OCI-LY1 (cell line): Measurements from ENCODE around the gene ABCA13.

Experiments
- EZH2 ChIP-seq: fragments of 200-600 bp; sonication (generic), shearing (Covaris generic); IDR thresholded peaks from 2 replicates; pipeline ENCODE4 v1.8.0; 2017; ENCODE audit warnings: borderline replicate concordance, mixed run types, mild to moderate bottlenecking, antibody characterized with exemption, low read length, moderate library complexity, mixed read lengths
- TF ChIP-seq, protein P1 (sequence below): fragments of 200-600 bp; sonication (generic), shearing (Covaris generic); IDR thresholded peaks from 2 replicates; pipeline ENCODE4 v1.5.1; 2017; ENCODE audit warnings: mild to moderate bottlenecking, antibody characterized with exemption, low read length, moderate library complexity, mixed read lengths

DNA sequence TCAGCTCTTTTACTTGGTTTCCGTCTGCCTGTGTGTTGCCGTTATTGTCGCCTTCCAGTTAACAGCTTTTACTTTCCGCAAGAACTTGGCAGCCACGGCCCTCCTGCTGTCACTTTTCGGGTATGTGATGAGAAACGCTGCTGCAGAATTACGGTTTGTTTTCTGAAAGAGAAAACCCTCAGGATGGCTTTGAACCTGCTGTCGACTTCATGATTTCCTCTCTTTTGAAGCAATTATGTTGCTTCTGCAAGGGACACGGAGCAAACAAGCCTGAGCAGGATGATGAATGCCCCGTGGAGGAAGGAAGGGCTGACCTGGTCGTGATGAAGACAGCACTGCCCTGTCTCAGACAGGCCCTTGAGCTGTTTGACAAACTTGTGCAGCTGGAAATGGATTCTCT is 339.8 kb downstream of the ABCA13 start:
- TF ChIP-seq EZH2: no peak
- TF ChIP-seq, protein P1, sequence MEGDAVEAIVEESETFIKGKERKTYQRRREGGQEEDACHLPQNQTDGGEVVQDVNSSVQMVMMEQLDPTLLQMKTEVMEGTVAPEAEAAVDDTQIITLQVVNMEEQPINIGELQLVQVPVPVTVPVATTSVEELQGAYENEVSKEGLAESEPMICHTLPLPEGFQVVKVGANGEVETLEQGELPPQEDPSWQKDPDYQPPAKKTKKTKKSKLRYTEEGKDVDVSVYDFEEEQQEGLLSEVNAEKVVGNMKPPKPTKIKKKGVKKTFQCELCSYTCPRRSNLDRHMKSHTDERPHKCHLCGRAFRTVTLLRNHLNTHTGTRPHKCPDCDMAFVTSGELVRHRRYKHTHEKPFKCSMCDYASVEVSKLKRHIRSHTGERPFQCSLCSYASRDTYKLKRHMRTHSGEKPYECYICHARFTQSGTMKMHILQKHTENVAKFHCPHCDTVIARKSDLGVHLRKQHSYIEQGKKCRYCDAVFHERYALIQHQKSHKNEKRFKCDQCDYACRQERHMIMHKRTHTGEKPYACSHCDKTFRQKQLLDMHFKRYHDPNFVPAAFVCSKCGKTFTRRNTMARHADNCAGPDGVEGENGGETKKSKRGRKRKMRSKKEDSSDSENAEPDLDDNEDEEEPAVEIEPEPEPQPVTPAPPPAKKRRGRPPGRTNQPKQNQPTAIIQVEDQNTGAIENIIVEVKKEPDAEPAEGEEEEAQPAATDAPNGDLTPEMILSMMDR: no peak
